ENCODE data around the gene AP3B1. TPM values are rescaled to one million over a fixed set of nuclear protein-coding genes. Genes with fewer than 3 reads are reported as not detected.

Gene AP3B1
- polyA plus RNA-seq, 5 donors, result 40.8 to 54.3 (median 50.9) TPM

GRCh38 chr5:77981820-77982219, 312.7 kb downstream of the AP3B1 start:
- no peak for DNase-seq

DNA sequence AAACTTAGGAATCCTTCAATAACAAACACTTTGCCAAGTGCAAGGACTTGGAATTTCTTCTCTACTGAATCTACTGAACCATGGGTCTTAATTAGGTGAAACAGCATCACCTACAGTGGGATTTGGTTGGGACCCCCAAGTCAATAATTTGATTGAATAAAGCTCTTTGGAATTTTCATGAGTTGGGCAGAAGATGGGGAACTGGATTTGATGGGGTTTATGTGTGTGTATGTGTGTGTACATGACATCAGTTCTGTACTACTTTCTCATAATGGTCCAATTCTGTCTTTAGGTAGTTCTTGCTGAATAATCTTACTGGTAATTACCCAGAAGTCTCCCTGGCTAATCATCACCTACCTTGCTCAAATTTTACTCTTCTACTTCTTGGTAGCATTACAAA, 319.9 kb downstream of the AP3B1 start:
- DNase-seq, result no peak

DNA sequence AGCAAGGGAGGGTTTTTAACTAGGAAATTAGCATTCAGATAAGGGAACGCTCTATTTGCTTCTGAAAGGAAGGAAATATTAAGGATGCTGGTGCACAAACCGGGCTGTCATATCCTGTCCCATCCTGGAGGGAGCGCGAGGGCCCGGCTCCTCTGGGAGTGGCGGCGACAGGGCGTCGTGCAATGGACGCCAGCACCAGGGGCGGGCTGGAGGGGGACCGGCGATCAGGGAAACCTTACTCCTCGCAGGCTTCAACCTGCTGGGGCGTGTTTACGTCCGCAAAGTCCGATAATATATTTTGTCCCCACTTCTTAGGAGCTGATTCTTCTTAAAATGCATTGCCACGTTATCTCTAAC, 321.3 kb downstream of the AP3B1 start:
- DNase-seq, result no peak

GRCh38 chr5:77972469-77973252, 321.8 kb downstream of the AP3B1 start:
- no peak for DNase-seq

- DNase-seq, result no peak
Measured at GRCh38 chr5:77971776-77972468, 322.6 kb downstream of the AP3B1 start.

DNA sequence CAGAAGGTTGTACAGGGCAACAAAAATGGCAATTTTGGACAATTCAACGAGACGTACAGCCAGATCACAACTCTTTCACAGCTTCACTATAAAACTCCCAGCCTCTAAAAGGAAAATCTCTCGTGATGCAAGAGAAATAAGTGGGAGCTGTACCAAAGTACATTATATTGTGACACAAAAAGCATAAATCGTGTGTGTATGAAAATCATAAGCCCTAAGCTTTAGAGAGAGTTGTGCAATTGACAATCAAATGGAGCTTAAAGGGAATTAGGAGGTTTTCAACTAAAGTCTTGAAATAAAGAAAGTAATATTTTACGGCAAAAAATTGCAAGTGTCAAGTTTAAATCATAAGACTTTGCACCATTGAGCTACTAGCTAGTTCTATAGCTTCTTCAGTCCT, 323.6 kb downstream of the AP3B1 start:
- DNase-seq, result no peak

- DNase-seq, result no peak
Measured at GRCh38 chr5:77963795-77964194, 330.7 kb downstream of the AP3B1 start.

- DNase-seq, result no peak
Measured at GRCh38 chr5:77960863-77961396, 333.6 kb downstream of the AP3B1 start.

DNA sequence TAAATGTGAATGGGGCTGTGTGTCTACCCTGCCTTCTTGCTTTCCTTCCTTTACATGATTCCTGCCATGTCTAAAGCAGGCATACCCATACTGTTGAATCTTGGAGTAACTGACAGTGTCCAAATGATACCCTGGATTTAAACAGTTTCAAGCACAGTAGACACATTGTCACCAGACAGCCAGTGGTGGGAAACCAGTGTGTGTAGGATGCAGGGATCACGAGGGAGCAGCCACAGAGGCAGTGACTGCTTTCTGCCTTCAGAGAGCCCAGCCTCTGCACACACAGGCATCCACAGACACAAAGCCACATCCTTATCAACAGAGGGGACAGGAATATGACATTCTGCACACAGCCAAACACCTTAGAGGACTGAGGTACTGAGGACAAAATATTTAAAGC, 334.2 kb downstream of the AP3B1 start:
- DNase-seq, result no peak

DNA sequence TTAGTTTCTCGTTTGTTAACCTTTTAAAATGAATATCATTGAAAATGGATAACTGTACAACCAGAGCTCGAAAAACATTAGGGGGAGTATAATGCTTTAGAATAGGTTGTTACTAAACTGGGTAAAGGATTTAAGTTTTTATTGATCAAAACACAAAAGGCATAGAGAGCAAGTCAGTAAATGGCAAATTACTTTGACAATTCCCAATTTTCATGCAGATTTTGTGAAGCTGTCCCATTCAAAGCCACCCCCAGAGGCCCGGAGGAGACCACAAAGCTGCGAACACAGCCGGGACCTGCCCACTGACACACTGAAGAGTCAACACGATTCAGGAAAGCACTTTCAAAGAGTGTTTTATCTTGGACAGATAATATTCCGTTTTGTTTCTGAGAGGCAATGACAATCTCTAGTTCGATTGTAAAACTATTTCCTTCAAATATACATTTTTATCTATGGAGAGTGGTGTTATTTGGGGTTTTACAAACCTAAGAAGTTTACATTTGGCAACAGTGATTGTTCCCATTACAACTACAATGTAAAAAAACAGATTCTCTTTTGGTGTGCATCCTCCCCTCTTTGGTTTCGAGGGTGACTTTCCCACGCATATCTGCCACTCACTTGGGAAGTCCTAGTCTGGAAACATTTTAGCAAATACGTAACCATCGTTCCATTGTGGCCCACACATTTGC, 335.7 kb downstream of the AP3B1 start:
- DNase-seq, result no peak

- DNase-seq, result no peak
Measured at GRCh38 chr5:77957931-77958521, 336.5 kb downstream of the AP3B1 start.

- no peak for DNase-seq
Measured at GRCh38 chr5:77957516-77957915, 337.0 kb downstream of the AP3B1 start.

GRCh38 chr5:77957081-77957480, 337.4 kb downstream of the AP3B1 start:
- no peak for DNase-seq

DNA sequence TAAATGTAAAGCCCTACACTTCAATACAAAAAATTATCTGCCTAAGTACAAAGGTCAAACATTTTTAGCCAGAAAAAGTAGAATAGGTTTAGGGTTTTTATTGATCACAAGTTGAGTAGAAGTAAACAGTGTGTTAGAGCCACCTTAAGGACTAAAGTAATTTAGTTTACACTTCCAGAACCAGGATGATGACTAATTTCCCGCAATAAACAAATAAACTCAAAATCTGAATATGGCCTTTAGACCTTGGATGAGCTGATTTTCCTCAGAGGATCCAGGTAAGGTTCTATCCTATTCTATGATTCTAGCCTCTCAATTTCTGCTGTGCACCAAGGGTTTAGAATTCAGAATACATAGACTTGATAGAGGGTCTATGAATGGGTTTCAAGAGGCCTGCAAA, 338.9 kb downstream of the AP3B1 start:
- DNase-seq, result no peak

GRCh38 chr5:77953374-77953773, 341.1 kb downstream of the AP3B1 start:
- DNase-seq, result no peak

DNA sequence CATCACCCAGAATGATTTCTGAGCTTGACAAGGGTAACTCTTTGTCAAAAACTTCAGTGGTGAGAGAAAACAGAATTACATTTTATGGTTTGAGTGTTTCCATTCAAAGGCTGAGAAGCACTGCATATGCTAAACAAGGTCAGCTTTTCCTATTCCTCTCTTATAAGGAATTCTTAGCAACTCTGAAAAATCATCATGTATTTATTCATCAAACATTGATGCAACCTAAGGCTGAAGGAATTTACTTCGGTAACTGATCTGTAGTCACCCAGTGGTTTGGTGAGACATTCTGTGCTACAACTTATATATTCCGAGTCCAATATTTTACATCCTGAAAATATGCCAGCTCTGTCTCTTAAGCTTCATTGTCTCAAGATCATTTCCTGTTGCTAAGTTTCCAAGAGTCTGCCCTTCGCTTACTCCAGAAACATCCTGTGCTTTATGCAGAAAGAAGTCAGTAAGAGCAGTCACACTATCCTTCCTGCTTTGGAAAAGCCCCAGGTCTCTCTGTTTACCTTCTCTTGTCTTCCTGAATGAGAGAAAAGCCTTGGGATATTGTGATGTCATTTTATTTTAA, 341.8 kb downstream of the AP3B1 start:
- DNase-seq, result no peak

Other genes with a start within 250 kb of the AP3B1 start
- 10 to 100 TPM; 34.8 to 57.8 (median 53.1) TPM for gene SCAMP1, start 65.9 kb upstream of the AP3B1 start, polyA plus RNA-seq (ENCODE audit: insufficient read depth in 1 of 5, insufficient read length in 5 of 5, low replicate concordance in 1 of 5)